Stimulated activated memory B cell treated with anti-CD40 and anti-IgM and Interleukin-4, amounts not matched to agents 10 μg/mL and 1 μg/mL and 100 μg/mL, for 72 hours (primary cell): ENCODE results near the gene GNG2.

Experiments used
- ATAC-seq: fragments of 150-1000 bp; cut with Tn5 transposase; 2 replicates; pipeline ENCODE4 v1.10.0; 2021
- H3K27ac Mint-ChIP-seq: one replicate; pipeline ENCODE4 v1.8.0; 2022; ENCODE audit warnings: mild to moderate bottlenecking, mixed read lengths
- H3K27me3 Mint-ChIP-seq: one replicate; pipeline ENCODE4 v1.8.0; 2022; ENCODE audit warnings: mixed read lengths
- H3K36me3 Mint-ChIP-seq: one replicate; pipeline ENCODE4 v1.8.0; 2022; ENCODE audit warnings: mixed read lengths
- H3K4me1 Mint-ChIP-seq: one replicate; pipeline ENCODE4 v1.8.0; 2022; ENCODE audit warnings: mixed read lengths
- H3K4me3 Mint-ChIP-seq: one replicate; pipeline ENCODE4 v1.8.0; 2022; ENCODE audit warnings: mild to moderate bottlenecking, moderate library complexity, mixed read lengths
- H3K9me3 Mint-ChIP-seq: one replicate; pipeline ENCODE4 v1.8.0; 2022; ENCODE audit warnings: mixed read lengths

GNG2 gene

DNA sequence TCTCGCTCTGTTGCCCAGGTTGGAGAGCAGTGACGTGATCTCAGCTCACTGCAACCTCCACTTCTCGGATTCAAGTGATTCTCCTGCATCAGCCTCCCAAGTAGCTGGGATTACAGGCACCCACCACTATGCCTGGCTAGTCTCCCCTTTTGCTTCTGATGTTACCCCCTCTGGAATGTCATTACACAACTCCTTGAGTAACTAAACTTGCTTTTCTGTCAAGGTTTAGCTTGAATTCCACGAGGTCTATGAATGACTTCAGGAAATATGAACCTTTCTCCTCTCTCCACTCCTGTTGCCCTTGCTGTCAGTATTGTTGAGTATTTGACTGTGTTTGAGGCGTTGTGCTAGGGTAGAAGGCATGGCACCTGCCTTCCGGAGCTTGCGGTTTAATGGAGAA, 112.2 kb downstream of the GNG2 start:
- Mint-ChIP-seq H3K4me1 (no peaks in the 10 kb centered on the region), H3K4me3 (no peak overlapping the region), H3K36me3 (no peaks in the 10 kb centered on the region), H3K9me3 (no peaks in the 10 kb centered on the region), H3K27ac (no peak overlapping the region), H3K27me3 (no peaks in the 10 kb centered on the region)
- no peak for ATAC-seq

DNA sequence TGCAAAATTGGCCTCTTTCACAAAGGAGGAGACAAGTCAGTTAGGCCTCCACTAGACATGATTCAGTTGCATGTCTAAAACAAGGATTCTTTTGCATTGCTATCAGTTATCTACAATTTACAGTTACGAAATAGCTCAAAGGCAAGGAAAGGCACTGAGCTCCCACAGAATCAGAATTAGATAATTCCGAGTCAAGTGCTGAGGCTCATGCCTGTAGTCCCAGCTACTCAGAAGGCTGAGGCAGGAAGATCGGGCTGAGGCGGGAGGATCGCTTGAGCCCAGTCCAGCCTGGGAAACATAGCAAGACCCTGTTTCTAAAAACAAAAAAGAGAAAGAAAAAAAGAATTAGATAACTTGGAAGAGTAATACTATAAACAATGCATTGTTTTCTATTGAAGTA, 116.7 kb downstream of the GNG2 start:
- H3K36me3 Mint-ChIP-seq = no peaks in the 10 kb centered on the region
- H3K4me3 Mint-ChIP-seq = no peak overlapping the region
- no peaks in the 10 kb centered on the region for H3K4me1 Mint-ChIP-seq
- no peaks in the 10 kb centered on the region for H3K9me3 Mint-ChIP-seq
- no peaks in the 10 kb centered on the region for H3K27me3 Mint-ChIP-seq
- no peak overlapping the region for H3K27ac Mint-ChIP-seq
- ATAC-seq = no peak

DNA sequence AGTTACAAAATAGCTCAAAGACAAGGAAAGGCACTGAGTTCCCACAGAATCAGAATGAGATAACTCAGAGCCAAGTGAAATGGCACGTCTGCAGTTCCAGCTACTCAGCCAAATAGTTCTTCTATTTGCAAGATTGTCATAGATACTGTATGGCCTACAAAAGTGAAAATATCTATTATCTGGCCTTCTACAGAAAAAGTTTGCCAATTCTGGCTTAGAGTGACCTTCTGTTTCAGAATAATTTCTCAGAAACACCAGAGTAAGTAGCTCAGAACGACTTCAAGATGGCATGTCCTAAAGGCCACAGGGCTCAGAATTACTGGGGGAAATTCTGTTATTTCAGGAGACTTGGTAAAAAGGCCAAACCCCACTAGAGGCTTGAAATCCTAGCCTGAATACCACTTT, 118.3 kb downstream of the GNG2 start:
- Mint-ChIP-seq H3K9me3 (no peaks in the 10 kb centered on the region), H3K27me3 (no peaks in the 10 kb centered on the region), H3K36me3 (no peaks in the 10 kb centered on the region), H3K4me3 (no peak overlapping the region), H3K27ac (no peak overlapping the region), H3K4me1 (no peaks in the 10 kb centered on the region)
- ATAC-seq = no peak

GRCh38 chr14:51979088-51979709, 118.8 kb downstream of the GNG2 start:
- Mint-ChIP-seq H3K9me3 (no peaks in the 10 kb centered on the region), H3K4me3 (no peak overlapping the region), H3K27me3 (no peaks in the 10 kb centered on the region), H3K27ac (no peak overlapping the region), H3K4me1 (no peaks in the 10 kb centered on the region), H3K36me3 (no peaks in the 10 kb centered on the region)
- peak; percentile 58 for ATAC-seq

- ATAC-seq = peak; percentile 41
- Mint-ChIP-seq H3K36me3 (no peaks in the 10 kb centered on the region), H3K4me1 (no peaks in the 10 kb centered on the region), H3K27me3 (no peaks in the 10 kb centered on the region), H3K4me3 (no peak overlapping the region), H3K27ac (no peak overlapping the region), H3K9me3 (no peaks in the 10 kb centered on the region)
These were observed 120.9 kb downstream of the GNG2 start for GRCh38 chr14:51981218-51981854.

DNA sequence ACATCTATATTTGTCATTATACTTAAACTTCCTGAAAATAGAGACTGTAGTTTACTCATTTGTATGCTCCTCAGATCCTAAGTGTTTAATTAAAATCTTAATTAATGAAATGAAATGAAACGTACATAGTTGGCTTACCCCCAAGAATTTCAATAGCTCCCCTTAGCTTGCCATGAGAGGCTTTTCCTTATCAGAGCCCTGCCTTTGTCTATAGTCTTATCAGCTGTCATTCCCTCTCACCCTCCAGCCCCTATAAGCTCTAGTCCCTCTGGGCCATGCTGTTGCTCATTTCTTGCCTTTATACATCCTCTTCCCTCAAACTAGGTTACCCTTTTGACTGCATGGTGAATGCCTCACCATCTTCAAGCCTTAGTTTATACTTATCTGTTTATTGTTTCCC, 127.8 kb downstream of the GNG2 start:
- Mint-ChIP-seq H3K4me3 (peak overlapping the region; percentile 98), H3K27ac (peak overlapping the region; percentile 89), H3K36me3 (no peaks in the 10 kb centered on the region), H3K4me1 (peaks cover 17% of the 10 kb centered on the region), H3K9me3 (no peaks in the 10 kb centered on the region), H3K27me3 (no peaks in the 10 kb centered on the region)
- no peak for ATAC-seq

- Mint-ChIP-seq H3K36me3 (peaks cover 12% of the 10 kb centered on the region), H3K4me1 (peaks cover 29% of the 10 kb centered on the region), H3K4me3 (peak within 1 kb of the TSS; percentile 98), H3K27me3 (no peaks in the 10 kb centered on the region), H3K9me3 (no peaks in the 10 kb centered on the region), H3K27ac (peak within 1 kb of the TSS; percentile 89)
- ATAC-seq = peak; percentile 99
These were observed 129.2 kb downstream of the GNG2 start, which contains the start of gene RTRAF for GRCh38 chr14:51989293-51990234. Gene RTRAF (plus strand): TSS chr14:51989546. CDS start chr14:51989640, 94 bp downstream.

- H3K36me3 Mint-ChIP-seq = peaks cover 21% of the 10 kb centered on the region
- no peaks in the 10 kb centered on the region for H3K27me3 Mint-ChIP-seq
- H3K4me1 Mint-ChIP-seq = peaks cover 34% of the 10 kb centered on the region
- H3K27ac Mint-ChIP-seq = peak overlapping the region; percentile 89
- no peak for ATAC-seq
- H3K4me3 Mint-ChIP-seq = peak overlapping the region; percentile 98
- H3K9me3 Mint-ChIP-seq = no peaks in the 10 kb centered on the region
These were observed 130.1 kb downstream of the GNG2 start for GRCh38 chr14:51990488-51990887.

DNA sequence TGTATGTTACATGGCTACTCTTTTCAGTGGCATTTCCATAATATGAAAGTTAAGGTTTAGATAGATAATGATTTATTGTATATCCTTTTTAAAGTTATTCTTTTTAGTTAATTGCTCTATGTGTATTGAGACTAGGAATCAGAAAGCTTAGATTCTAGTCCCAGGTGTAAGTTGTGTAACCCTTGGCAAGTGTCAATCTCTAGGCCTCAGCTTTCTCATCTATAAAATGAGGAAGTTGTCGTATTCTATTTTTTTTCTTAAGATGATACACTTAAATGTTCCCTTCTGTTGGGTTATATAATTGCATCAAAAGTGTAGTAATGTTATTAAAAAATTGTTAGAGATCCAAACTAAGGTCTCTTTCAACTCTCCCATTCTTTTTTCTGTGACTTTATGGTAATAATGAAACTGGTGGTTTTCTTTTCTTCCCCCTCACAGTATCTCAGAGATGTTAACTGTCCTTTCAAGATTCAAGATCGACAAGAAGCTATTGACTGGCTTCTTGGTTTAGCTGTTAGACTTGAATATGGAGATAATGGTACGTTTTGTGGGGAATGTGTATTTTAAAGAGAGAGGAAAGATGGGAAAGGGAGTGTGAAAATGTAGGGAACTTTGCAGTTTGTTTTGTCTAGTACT, 133.0 kb downstream of the GNG2 start:
- Mint-ChIP-seq H3K9me3 (no peaks in the 10 kb centered on the region), H3K27me3 (no peaks in the 10 kb centered on the region), H3K36me3 (peaks cover 34% of the 10 kb centered on the region), H3K4me3 (no peak overlapping the region), H3K4me1 (peaks cover 38% of the 10 kb centered on the region), H3K27ac (no peak overlapping the region)
- no peak for ATAC-seq

DNA sequence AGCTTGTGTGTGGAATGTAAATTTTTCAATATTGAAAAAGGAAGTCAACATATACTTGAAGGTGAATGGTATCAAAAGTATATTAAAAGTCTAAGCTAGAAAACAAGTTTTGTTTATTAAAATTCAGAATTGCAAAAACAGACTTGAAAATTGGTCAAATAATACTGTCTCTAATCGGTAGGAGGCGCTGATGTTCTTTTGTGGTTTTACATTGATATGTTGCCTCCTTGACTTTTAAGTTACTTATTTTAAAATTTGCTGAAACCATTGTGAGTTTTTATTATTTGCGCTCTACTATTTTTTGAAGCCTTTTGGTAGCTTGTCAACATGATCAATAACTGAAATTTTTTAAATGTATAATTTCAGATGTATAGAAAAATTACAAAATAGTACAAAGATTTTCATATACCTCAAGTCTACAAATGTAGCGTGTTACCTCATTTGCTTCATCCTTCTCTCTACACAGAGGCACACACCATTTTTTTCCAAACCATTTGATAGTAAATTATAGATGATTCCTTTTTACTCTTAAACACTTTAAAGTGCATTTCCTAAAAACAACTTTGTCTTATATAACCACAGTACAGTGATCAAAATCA, 135.8 kb downstream of the GNG2 start:
- Mint-ChIP-seq H3K4me3 (no peak overlapping the region), H3K27ac (no peak overlapping the region), H3K27me3 (no peaks in the 10 kb centered on the region), H3K9me3 (no peaks in the 10 kb centered on the region), H3K4me1 (peaks cover 25% of the 10 kb centered on the region), H3K36me3 (peaks cover 42% of the 10 kb centered on the region)
- no peak for ATAC-seq

DNA sequence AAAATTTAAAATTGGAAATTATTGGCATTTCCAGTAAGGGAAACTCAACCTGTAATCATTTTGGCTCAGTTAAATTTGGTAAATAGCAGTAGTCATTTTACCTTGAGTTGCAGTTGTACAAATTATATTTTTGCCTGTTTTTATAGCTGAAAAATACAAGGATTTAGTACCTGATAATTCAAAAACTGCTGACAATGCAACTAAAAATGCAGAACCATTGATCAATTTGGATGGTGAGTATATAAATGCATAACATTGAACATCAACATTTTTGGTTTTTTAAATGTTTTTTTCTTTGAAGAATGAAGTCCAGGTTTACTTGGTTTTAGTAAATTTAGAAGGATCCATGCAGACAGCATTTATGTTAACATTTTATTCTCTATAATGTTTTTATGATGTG, 137.9 kb downstream of the GNG2 start:
- Mint-ChIP-seq H3K4me3 (no peak overlapping the region), H3K4me1 (peaks cover 23% of the 10 kb centered on the region), H3K9me3 (no peaks in the 10 kb centered on the region), H3K27me3 (no peaks in the 10 kb centered on the region), H3K27ac (no peak overlapping the region), H3K36me3 (peaks cover 53% of the 10 kb centered on the region)
- ATAC-seq = no peak

DNA sequence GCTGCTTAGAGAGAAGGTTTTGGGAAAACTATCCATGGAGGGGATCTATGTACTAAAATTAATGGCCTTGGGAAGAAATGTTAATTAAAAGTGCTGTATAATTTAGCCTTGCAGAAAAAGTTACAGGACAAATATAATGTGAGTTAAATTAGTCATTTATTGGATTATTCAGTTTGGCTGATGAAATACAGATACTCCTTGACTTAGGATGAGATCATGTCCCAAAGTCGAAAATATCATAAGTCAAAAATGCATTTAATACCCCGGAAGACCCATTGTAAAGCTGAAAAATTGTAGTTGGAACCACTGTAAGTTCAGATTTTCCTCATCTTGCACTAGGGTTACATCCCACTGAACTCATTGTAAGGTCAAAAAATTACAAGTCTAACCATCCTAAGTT, 138.7 kb downstream of the GNG2 start:
- Mint-ChIP-seq H3K4me1 (peaks cover 17% of the 10 kb centered on the region), H3K27me3 (no peaks in the 10 kb centered on the region), H3K36me3 (peaks cover 50% of the 10 kb centered on the region), H3K4me3 (no peak overlapping the region), H3K9me3 (no peaks in the 10 kb centered on the region), H3K27ac (no peak overlapping the region)
- ATAC-seq = no peak

DNA sequence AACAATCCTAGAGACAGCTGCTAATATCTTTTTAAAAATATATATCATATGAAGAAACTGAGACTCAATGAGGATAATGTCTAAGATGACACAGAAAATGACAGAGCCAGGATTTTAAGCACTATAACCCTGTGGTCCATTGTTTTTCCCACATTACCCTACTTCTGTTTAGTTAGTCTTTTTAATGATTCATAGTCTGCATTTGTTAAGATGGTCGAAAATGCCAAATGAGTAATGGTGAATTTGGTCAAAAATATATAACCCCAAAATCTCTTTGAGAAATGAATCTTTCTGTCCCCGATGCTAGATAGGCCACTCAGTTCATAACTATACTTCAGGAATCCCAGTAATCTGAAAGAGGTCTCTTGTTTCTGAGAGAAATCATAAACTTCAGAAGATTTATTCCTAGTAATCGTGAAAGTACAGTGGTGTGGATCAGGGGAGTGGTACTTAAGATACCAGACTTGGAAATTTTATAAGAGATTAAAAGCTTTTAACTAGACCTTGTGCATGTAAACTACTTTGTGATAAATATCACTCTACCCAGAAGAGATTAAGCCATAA, 139.7 kb downstream of the GNG2 start:
- Mint-ChIP-seq H3K27ac (no peak overlapping the region), H3K4me1 (peaks cover 7% of the 10 kb centered on the region), H3K4me3 (no peak overlapping the region), H3K36me3 (peaks cover 44% of the 10 kb centered on the region), H3K27me3 (no peaks in the 10 kb centered on the region), H3K9me3 (no peaks in the 10 kb centered on the region)
- ATAC-seq = no peak

DNA sequence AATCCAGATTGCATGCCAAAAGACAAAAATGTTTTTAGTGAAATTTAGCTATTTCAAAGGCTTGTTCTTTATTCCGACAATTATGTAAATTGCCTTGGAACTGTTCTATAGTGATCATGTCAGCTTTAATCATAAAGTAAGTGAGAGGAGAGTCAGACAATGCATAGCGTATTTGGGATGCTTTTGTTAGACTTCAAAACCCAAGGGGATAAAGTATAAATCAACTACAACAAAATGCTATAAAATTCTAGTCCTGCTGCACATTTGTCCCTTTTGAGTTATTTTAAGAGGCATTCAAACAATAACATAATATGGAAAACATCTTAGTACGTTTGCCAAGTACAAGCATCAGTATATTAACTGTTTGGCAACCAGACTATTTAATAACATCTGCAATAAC, 140.3 kb downstream of the GNG2 start:
- no peaks in the 10 kb centered on the region for H3K9me3 Mint-ChIP-seq
- H3K4me1 Mint-ChIP-seq = peaks cover 7% of the 10 kb centered on the region
- H3K27ac Mint-ChIP-seq = no peak overlapping the region
- no peak overlapping the region for H3K4me3 Mint-ChIP-seq
- peaks cover 44% of the 10 kb centered on the region for H3K36me3 Mint-ChIP-seq
- H3K27me3 Mint-ChIP-seq = no peaks in the 10 kb centered on the region
- ATAC-seq = no peak
